GM12878 (cell line): Measurements from ENCODE around the gene DNAH2. TPM values are rescaled to one million over a fixed set of nuclear protein-coding genes. Genes with fewer than 3 reads are reported as not detected.

Experiments used
- ATAC-seq: fragments of 200-7000 bp; cut with Tn5 transposase; 3 replicates; pipeline ENCODE4 v1.9.1; 2020; ENCODE audit warnings: mild to moderate bottlenecking, moderate library complexity
- BruUV-seq: library from RNA; stranded (reverse); fragments of 400-500 nt; replicated peaks from 2 replicates; lab custom pipeline; 2021; lab: Mats Ljungman, UMichigan
- CTCF ChIA-PET: fragments of 300-600 bp; sonication (Branson Sonifier 250); formaldehyde crosslinking; extraction: SDS; loops from one replicate; lab custom pipeline; 2021; ENCODE audit warnings: inconsistent platforms; lab: Yijun Ruan, JAX
- POLR2A ChIA-PET: fragments of 350-600 bp; formaldehyde crosslinking; extraction: SDS; loops from one replicate; lab custom pipeline; 2021; ENCODE audit warnings: inconsistent platforms; lab: Charles Lee
- RAD21 ChIA-PET: fragments of 300-600 bp; sonication (Branson Sonifier 250); formaldehyde crosslinking; loops from one replicate; lab custom pipeline; 2023; ENCODE audit warnings: antibody characterized with exemption; ENCODE audit not compliant: unreplicated experiment; lab: Charles Lee
- SMC1A ChIA-PET: fragments of 300-600 bp; sonication (Branson Sonifier 250); formaldehyde crosslinking; loops from one replicate; lab custom pipeline; 2023; ENCODE audit not compliant: unreplicated experiment, uncharacterized antibody; lab: Charles Lee
- DNase-seq: peaks from one replicate; pipeline ENCODE4 v3.0.0-alpha.2; 2011; ENCODE audit warnings: low read depth, low spot score
- FAIRE-seq: peaks from 3 replicates; lab custom pipeline; 2011; peaks lifted over from hg19 to GRCh38; lab: Jason Lieb, UNC
- H2AFZ ChIP-seq: 2 replicates; pipeline ENCODE4 v1.6.0; 2011; ENCODE audit warnings: low read depth, low read length, control low read depth; ENCODE audit not compliant: control insufficient read depth
- H3K27ac ChIP-seq: 2 replicates; pipeline ENCODE4 v1.5.1; 2011; ENCODE audit warnings: control low read depth; ENCODE audit not compliant: control insufficient read depth, insufficient read depth
- H3K27me3 ChIP-seq, 2 experiments: replicated peaks in 1 of 2; 2 replicates each; pipeline versions ENCODE4 v1.6.0 to v1.6.1; 2011; ENCODE audit warnings: low read length in 1 of 2; ENCODE audit not compliant: control insufficient read depth in 2 of 2, insufficient read depth in 2 of 2
- H3K36me3 ChIP-seq, 2 experiments: 2 replicates each; pipeline ENCODE4 v1.5.1; 2011; ENCODE audit warnings: low read length in 1 of 2; ENCODE audit not compliant: control insufficient read depth in 2 of 2, insufficient read depth in 2 of 2
- H3K4me1 ChIP-seq: 2 replicates; pipeline ENCODE4 v1.6.1; 2011; ENCODE audit warnings: mild to moderate bottlenecking, low read length, moderate library complexity, mixed read lengths; ENCODE audit not compliant: control insufficient read depth, insufficient read depth
- H3K4me2 ChIP-seq: 2 replicates; pipeline ENCODE4 v1.6.0; 2011; ENCODE audit warnings: control low read depth; ENCODE audit not compliant: control insufficient read depth, insufficient read depth
- H3K4me3 ChIP-seq: fragments of 200-600 bp; sonication (generic); 2 replicates; pipeline ENCODE4 v1.5.1; 2016
- H3K79me2 ChIP-seq: 2 replicates; pipeline ENCODE4 v1.6.0; 2011; ENCODE audit warnings: low read length; ENCODE audit not compliant: control insufficient read depth, insufficient read depth
- H3K9ac ChIP-seq: 2 replicates; pipeline ENCODE4 v1.8.0; 2011; ENCODE audit warnings: low read length, control low read depth, mixed read lengths; ENCODE audit not compliant: control insufficient read depth, insufficient read depth
- H3K9me3 ChIP-seq: replicated peaks from 3 replicates; pipeline ENCODE4 v1.5.1; 2011; ENCODE audit warnings: mild to moderate bottlenecking, low read length; ENCODE audit not compliant: control insufficient read depth, insufficient read depth
- H4K20me1 ChIP-seq: 2 replicates; pipeline ENCODE4 v1.6.0; 2011; ENCODE audit not compliant: control insufficient read depth, insufficient read depth
- CEBPZ ChIP-seq: fragments of 150-350 bp; IDR thresholded peaks from 2 replicates; pipeline ENCODE4 v1.6.1; 2016; ENCODE audit warnings: low read depth, low read length
- E2F8 ChIP-seq: fragments of 450-650 bp; IDR thresholded peaks from 2 replicates; pipeline ENCODE4 v1.6.1; 2018; ENCODE audit warnings: mild to moderate bottlenecking, low read depth, moderate library complexity; ENCODE audit not compliant: partially characterized antibody
- ETV6 ChIP-seq, 2 experiments: fragments of 450-650 bp in 1 of 2; IDR thresholded peaks in 1 of 2; conservative IDR thresholded peaks in 1 of 2; 2 replicates each; pipeline ENCODE4 v1.6.1; 2014; ENCODE audit warnings: antibody characterized with exemption in 1 of 2, borderline replicate concordance in 1 of 2, low read depth in 1 of 2, mild to moderate bottlenecking in 1 of 2, moderate library complexity in 1 of 2
- JUNB ChIP-seq: IDR thresholded peaks from 2 replicates; pipeline ENCODE4 v1.6.1; 2016; ENCODE audit warnings: antibody characterized with exemption, mild to moderate bottlenecking
- KDM1A ChIP-seq: fragments of 200-600 bp; sonication (generic); IDR thresholded peaks from 2 replicates; pipeline ENCODE4 v1.6.1; 2016; ENCODE audit warnings: borderline replicate concordance
- MEF2A ChIP-seq: IDR thresholded peaks from 2 replicates; pipeline ENCODE4 v1.6.1; 2011; ENCODE audit warnings: low read depth, mild to moderate bottlenecking, low read length, moderate library complexity; ENCODE audit not compliant: insufficient read depth
- MLLT1 ChIP-seq: fragments of 450-650 bp; IDR thresholded peaks from 2 replicates; pipeline ENCODE4 v1.6.1; 2016; ENCODE audit warnings: mild to moderate bottlenecking
- MTA2 ChIP-seq: fragments of 450-650 bp; IDR thresholded peaks from 2 replicates; pipeline ENCODE4 v1.6.1; 2016; ENCODE audit warnings: low read depth, mild to moderate bottlenecking, moderate library complexity
- POLR2AphosphoS5 ChIP-seq: IDR thresholded peaks from 2 replicates; pipeline ENCODE4 v1.6.1; 2011; ENCODE audit warnings: mild to moderate bottlenecking, low read length, inconsistent platforms
- SMAD5 ChIP-seq: IDR thresholded peaks from 2 replicates; pipeline ENCODE4 v1.6.1; 2016; ENCODE audit warnings: antibody characterized with exemption, low read depth
- TAF1 ChIP-seq: IDR thresholded peaks from 2 replicates; pipeline ENCODE4 v1.6.1; 2011; ENCODE audit warnings: mild to moderate bottlenecking, low read depth, low read length, borderline replicate concordance
- TCF7 ChIP-seq: IDR thresholded peaks from 2 replicates; pipeline ENCODE4 v1.6.1; 2014; ENCODE audit warnings: antibody characterized with exemption, borderline replicate concordance
- YBX1 ChIP-seq: fragments of 450-650 bp; IDR thresholded peaks from 2 replicates; pipeline ENCODE4 v1.6.1; 2016; ENCODE audit warnings: antibody characterized with exemption
- YY1 ChIP-seq: IDR thresholded peaks from 2 replicates; pipeline ENCODE4 v1.6.1; 2011; ENCODE audit warnings: low read depth, mild to moderate bottlenecking, low read length
- WGBS: methylation state at CpG from one replicate; pipeline ENCODE4 v1.1.6; 2016; ENCODE audit warnings: low lambda C conversion rate; ENCODE audit not compliant: insufficient replicate concordance, insufficient coverage; ENCODE audit errors: missing lambda C conversion rate; 5-methylcytosine and 5-hydroxymethylcytosine counted together
- in situ Hi-C: fragments of 300-500 bp; cut with MboI; formaldehyde crosslinking; loops from 9 replicates; pipeline ENCODE4 v1.14.3; 2018; ENCODE audit warnings: mixed read lengths
- intact Hi-C: fragments of 100-400 bp; cut with micrococcal nuclease; formaldehyde crosslinking; loops from one replicate; pipeline ENCODE4 v1.14.2; 2022; ENCODE audit not compliant: unreplicated experiment
- polyA plus RNA-seq, 11 experiments: library from polyadenylated mRNA; depleted of rRNA in 4 of 11; unstranded in 6 of 11; stranded (reverse) in 5 of 11; fragments of >200 nt; fragmentation: Nextera tagmentation in 4 of 11; fragmentation: Illumina TruSeq in 1 of 11; extraction: Ambion mirVana in 4 of 11; extraction: Trizol in 1 of 11; gene quantifications; 1 replicate in 1 of 11; 2 replicates in 10 of 11; pipeline versions ENCODE4 v1.2.1 to v1.2.3, GENCODE V29; 2011 to 2016; ENCODE audit warnings: inconsistent platforms in 2 of 11, missing spikeins in 2 of 11, low read depth in 1 of 11
- total RNA-seq, 4 experiments: library from RNA; depleted of rRNA in 3 of 4; stranded (reverse); fragments of >200 nt in 3 of 4; fragmentation: Illumina TruSeq in 1 of 4; extraction: Trizol in 1 of 4; gene quantifications; 2 replicates each; pipeline versions ENCODE4 v1.2.1 to v1.2.3, GENCODE V29; 2013 to 2021

DNAH2 gene
- total and polyA plus RNA-seq, 10 of the 15 experiments (the other 5 are each of a cell fraction or from before 2014, with no cell fraction given), result not detected

GRCh38 chr17:7687908-7688807 is 29.4 kb upstream of the DNAH2 start, which contains the start of gene WRAP53:
Gene WRAP53, plus strand, starts transcription at chr17:7688477. Its CDS starts 172 bp downstream, at chr17:7688649.
- Histone ChIP-seq H3K4me2 (peak within 1 kb of the TSS; percentile 98), H2AFZ (peak within 1 kb of the TSS; percentile 98), H3K4me1 (peaks cover 12% of the 10 kb centered on the region), H3K79me2 (peaks cover 58% of the 10 kb centered on the region), H3K36me3 (peaks cover 0 to 9% of the 10 kb centered on the region in 2 experiments; a peak in 1 of 4 replicates), H4K20me1 (no peaks in the 10 kb centered on the region), H3K27ac (peak within 1 kb of the TSS; percentile 100), H3K9me3 (no peaks in the 10 kb centered on the region), H3K9ac (peak within 1 kb of the TSS; percentile 100), H3K27me3 (no peaks in the 10 kb centered on the region), H3K4me3 (peak within 1 kb of the TSS; percentile 92)
- WGBS, result 1% methylated on average over 48 of the region's 51 CpGs
- TSS peak; percentile 76 for BruUV-seq
- intact Hi-C loops (loop anchor here (5.0 to 10.0 kb wide), 5 partner anchors 76 to 383 kb away; partner anchors contain the start of genes CYB5D1, EIF5A, FXR2 and NAA38), in situ Hi-C loops (no loop called here)
- FAIRE-seq (peak; percentile 94), DNase-seq (peak; percentile 85), ATAC-seq (peak; percentile 90)
- ChIA-PET SMC1A (interaction anchor here (0.7 to 5.1 kb wide), 23 partner anchors 9 to 408 kb away, joined by 3 to 42 read pairs (median 6); partner anchors contain the start of genes ATP1B2, MPDU1, NEURL4 and SAT2), CTCF (interaction anchor here (0.6 to 6.4 kb wide), 57 partner anchors 11 to 642 kb away, joined by 3 to 128 read pairs (median 5); partner anchors contain the start of genes ACAP1, EFNB3, FXR2 and MPDU1), POLR2A (interaction anchor here (0.6 to 4.3 kb wide), 29 partner anchors 32 to 474 kb away, joined by 3 to 35 read pairs (median 6); partner anchors contain the start of genes ACAP1, ATP1B2, CD68 and FXR2), RAD21 (interaction anchor here (0.5 to 4.0 kb wide), 32 partner anchors 32 to 695 kb away, joined by 3 to 43 read pairs (median 4); partner anchors contain the start of genes ACAP1, ATP1B2, CD68 and FXR2)
- TF ChIP-seq YBX1 (no peak), KDM1A (no peak), SMAD5 (peak; percentile 72; the same call in 1 of the 2 replicates), POLR2AphosphoS5 (peak; percentile 63), JUNB (no peak), CEBPZ (no peak), TAF1 (peak; percentile 59), ETV6 (conservative IDR thresholded peaks at IDR 0.05 in 1 of 2, IDR thresholded peaks at IDR 0.05 in 1 of 2; ENCODE audit: borderline replicate concordance in 1 of 2, low read depth in 1 of 2) (no peak), MLLT1 (no peak), E2F8 (no peak), MEF2A (0 out of 2 replicates have a peak, but pooled peaks have one; percentile 30), TCF7 (no peak), YY1 (peak; percentile 88), MTA2 (peak; percentile 30; the same call in 1 of the 2 replicates)
